ENCODE data around the gene R3HDM4. TPM values are rescaled to one million over a fixed set of nuclear protein-coding genes. Genes with fewer than 3 reads are reported as not detected.

Gene R3HDM4
- total RNA-seq, 2 donors from 2014 or later = 48.4 to 68.3 TPM

DNA sequence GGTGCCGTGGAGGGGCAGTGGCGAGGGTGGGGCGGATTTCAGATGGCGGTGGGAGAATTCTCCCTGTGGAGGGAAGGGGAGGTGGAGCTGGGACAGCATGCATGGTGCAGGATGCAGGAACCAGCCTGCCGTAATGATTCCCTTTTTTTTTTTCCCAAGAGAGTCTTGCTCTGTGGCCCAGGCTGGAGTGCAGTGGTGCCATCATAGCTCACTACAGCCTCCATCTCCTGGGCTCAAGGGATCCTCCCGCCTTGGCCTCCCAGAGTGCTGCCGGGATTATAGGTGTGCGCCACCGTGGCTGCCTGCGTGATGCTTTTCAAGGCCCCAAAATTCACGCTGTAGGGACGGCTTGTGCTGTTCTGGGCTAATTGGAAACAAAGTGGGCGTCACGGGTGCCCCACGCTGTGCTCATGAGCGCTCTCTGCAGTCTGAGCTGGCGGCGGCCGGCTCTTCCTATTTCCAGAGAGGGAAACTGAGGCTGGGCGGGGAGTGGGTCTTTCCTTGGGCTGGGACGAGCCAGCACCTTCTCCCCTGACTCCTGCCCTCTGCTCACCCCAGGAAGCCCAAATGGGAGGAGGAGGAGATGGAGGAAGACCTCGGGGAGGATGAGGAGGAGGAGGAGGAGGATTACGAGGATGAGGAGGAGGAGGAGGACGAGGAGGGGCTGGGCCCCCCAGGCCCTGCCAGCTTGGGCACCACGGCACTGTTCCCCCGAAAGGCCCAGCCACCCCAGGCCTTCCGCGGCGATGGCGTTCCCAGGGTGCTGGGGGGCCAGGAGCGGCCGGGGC is 19.0 kb upstream of the R3HDM4 start:
- peaks cover 3 to 8% of the 10 kb centered on the region in 2 donors for H3K4me1 Mint-ChIP-seq (ENCODE audit: low read depth in 2 of 2)
- H3K4me3 Mint-ChIP-seq = no peak overlapping the region
- no peak for DNase-seq (ENCODE audit: low spot score)
- H3K27me3 Mint-ChIP-seq = no peaks in the 10 kb centered on the region
- ATAC-seq = no peak
- peaks cover under 1% of the 10 kb centered on the region for H3K36me3 Mint-ChIP-seq
- no peaks in the 10 kb centered on the region for H3K9me3 Mint-ChIP-seq
- H3K27ac Mint-ChIP-seq = no peak overlapping the region

DNA sequence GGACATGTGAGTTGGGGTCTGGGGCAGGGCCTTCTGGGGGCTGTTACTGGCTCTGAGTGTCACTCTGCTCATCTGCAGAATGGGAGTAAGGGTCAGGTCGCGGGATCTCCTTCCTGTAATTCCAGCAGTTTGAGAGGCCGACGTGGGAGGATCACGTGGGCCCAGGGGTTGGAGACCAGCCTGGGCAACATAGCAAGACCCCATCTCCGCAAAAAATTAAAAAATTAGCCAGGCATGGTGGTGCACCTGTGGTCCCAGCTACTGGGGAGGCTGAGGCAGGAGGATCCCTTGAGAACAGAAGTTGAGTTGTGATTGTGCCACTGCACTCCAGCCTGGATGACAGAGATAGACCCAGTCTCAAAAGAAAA is 16.9 kb upstream of the R3HDM4 start:
- no peak for ATAC-seq
- H3K4me3 Mint-ChIP-seq = no peak overlapping the region
- no peaks in the 10 kb centered on the region for H3K9me3 Mint-ChIP-seq

GRCh38 chr19:929203-929890 is 16.3 kb upstream of the R3HDM4 start:
- H3K4me1 Mint-ChIP-seq (ENCODE audit: low read depth in 2 of 2) = peaks cover 0 to 5% of the 10 kb centered on the region in 2 donors
- ATAC-seq (no peak), DNase-seq (ENCODE audit: low spot score) (no peak)
- no peaks in the 10 kb centered on the region for H3K27me3 Mint-ChIP-seq
- H3K9me3 Mint-ChIP-seq = no peaks in the 10 kb centered on the region
- no peak overlapping the region for H3K4me3 Mint-ChIP-seq
- H3K36me3 Mint-ChIP-seq = no peaks in the 10 kb centered on the region
- no peak overlapping the region for H3K27ac Mint-ChIP-seq

More for the DNA sequence above, 16.9 kb upstream of the R3HDM4 start:
- Mint-ChIP-seq H3K36me3 (no peaks in the 10 kb centered on the region), H3K27ac (no peak overlapping the region), H3K4me1 (ENCODE audit: low read depth in 2 of 2) (peaks cover 0 to 5% of the 10 kb centered on the region in 2 donors), H3K27me3 (no peaks in the 10 kb centered on the region)
- DNase-seq (ENCODE audit: low spot score) = no peak

GRCh38 chr19:928471-929202 is 15.6 kb upstream of the R3HDM4 start:
- H3K36me3 Mint-ChIP-seq = no peaks in the 10 kb centered on the region
- H3K4me3 Mint-ChIP-seq = no peak overlapping the region
- H3K27me3 Mint-ChIP-seq = no peaks in the 10 kb centered on the region
- no peaks in the 10 kb centered on the region for H3K9me3 Mint-ChIP-seq
- no peak overlapping the region for H3K27ac Mint-ChIP-seq
- DNase-seq (ENCODE audit: low spot score) (no peak), ATAC-seq (no peak)
- peaks cover 0 to 5% of the 10 kb centered on the region in 2 donors for H3K4me1 Mint-ChIP-seq (ENCODE audit: low read depth in 2 of 2)

DNA sequence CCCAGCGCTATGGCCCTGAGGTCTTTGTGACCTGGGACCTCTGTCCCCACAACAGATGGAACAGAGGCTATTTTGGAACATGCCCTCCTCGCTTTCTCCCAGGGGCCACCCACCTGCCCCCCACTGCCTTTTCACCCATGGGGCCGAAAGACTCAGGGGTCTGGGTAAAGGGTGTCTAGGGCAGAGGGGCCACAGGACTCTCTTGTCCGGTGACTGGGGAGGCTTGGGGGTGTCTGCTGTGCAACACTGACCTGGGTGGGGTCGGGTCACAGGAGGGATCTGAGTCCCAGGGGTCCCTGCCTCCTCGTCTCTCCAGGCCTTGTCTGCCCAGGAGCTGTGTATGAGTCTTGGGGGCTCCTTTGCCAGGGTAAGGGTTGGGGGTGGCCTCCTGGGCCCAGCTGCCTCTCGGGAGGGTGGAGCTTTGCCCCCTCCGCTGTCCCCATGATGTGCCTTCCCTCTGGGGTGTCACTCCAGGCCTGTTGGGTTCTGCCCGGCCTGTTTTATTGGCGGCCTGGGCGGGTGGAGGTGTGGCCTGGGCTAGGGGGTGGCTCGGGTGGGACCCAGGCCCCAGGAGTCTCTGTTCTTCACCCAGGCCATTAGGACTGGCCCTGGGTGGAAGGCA is 14.9 kb upstream of the R3HDM4 start:
- Mint-ChIP-seq H3K27me3 (no peaks in the 10 kb centered on the region), H3K9me3 (no peaks in the 10 kb centered on the region), H3K27ac (no peak overlapping the region), H3K4me3 (peak overlapping the region; percentile 6), H3K36me3 (no peaks in the 10 kb centered on the region), H3K4me1 (ENCODE audit: low read depth in 2 of 2) (peaks cover 0 to 3% of the 10 kb centered on the region in 2 donors)
- DNase-seq (ENCODE audit: low spot score) = no peak
- no peak for ATAC-seq

DNA sequence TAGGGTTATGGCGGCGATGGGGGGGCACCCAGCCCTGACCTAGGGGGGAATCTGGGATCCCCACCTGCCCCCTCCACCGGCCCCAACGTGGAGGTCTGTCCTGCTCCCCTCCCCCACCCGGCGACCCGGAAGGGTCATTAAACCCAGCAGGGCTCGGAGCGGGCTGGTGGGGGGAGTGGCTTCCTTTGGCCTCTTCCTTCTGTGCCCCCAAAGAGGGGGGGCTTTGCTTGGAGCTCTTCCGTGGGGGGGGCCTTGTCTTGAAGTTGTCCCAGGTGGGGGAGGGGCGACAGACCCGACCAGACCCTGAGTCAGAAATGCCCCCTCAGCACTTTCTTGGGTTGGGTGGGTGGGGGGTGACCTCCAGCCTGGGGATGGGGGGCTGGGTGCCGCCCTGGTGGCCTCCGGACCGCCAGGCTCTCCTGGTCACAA is 14.3 kb upstream of the R3HDM4 start:
- Mint-ChIP-seq H3K27me3 (no peaks in the 10 kb centered on the region), H3K4me3 (peak overlapping the region; percentile 6), H3K9me3 (no peaks in the 10 kb centered on the region), H3K36me3 (no peaks in the 10 kb centered on the region), H3K4me1 (ENCODE audit: low read depth in 2 of 2) (no peaks in the 10 kb centered on the region), H3K27ac (no peak overlapping the region)
- ATAC-seq (no peak), DNase-seq (ENCODE audit: low spot score) (no peak)

GRCh38 chr19:926589-927350 is 13.8 kb upstream of the R3HDM4 start:
- peak overlapping the region; percentile 18 to 56 for H3K27ac Mint-ChIP-seq
- no peaks in the 10 kb centered on the region for H3K9me3 Mint-ChIP-seq
- H3K4me1 Mint-ChIP-seq (ENCODE audit: low read depth in 2 of 2) = peaks cover 3% of the 10 kb centered on the region in 2 donors
- ATAC-seq (peak in 1 of 2 donors; percentile 51), DNase-seq (ENCODE audit: low spot score) (peak; percentile 73)
- H3K4me3 Mint-ChIP-seq = peak overlapping the region; percentile 82
- no peaks in the 10 kb centered on the region for H3K27me3 Mint-ChIP-seq
- no peaks in the 10 kb centered on the region for H3K36me3 Mint-ChIP-seq

DNA sequence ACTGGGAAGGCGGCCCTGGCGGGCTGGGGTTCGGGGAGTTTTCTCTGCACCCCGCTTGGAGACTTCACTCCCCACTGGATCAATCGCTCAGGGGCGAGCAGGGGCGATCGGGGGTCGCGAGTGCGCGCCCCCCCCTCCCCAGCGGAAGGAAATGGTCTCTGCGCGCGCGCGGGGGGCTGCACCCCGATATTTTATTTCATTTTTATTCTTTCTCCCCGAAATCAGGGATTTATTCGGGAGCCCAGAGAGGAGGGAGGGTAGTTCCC is 13.2 kb upstream of the R3HDM4 start:
- no peak for ATAC-seq
- H3K27ac Mint-ChIP-seq = peak overlapping the region; percentile 18 to 56

GRCh38 chr19:925526-926322 is 12.7 kb upstream of the R3HDM4 start, which contains the start of gene ARID3A:
TSS of gene ARID3A (plus strand) at chr19:926035. CDS start at chr19:929529, 3,494 bp downstream.
- peak; percentile 83 to 85 for ATAC-seq
- H3K27ac Mint-ChIP-seq = peak within 1 kb of the TSS; percentile 46 to 56
- H3K4me1 Mint-ChIP-seq (ENCODE audit: low read depth in 2 of 2) = peaks cover 9% of the 10 kb centered on the region in 2 donors
- peak; percentile 83 for DNase-seq (ENCODE audit: low spot score)
- H3K27me3 Mint-ChIP-seq = no peaks in the 10 kb centered on the region
- H3K36me3 Mint-ChIP-seq = no peaks in the 10 kb centered on the region
- peak within 1 kb of the TSS; percentile 82 for H3K4me3 Mint-ChIP-seq
- no peaks in the 10 kb centered on the region for H3K9me3 Mint-ChIP-seq

More for the DNA sequence above, 13.2 kb upstream of the R3HDM4 start:
- Mint-ChIP-seq H3K4me3 (peak overlapping the region; percentile 82), H3K4me1 (ENCODE audit: low read depth in 2 of 2) (peaks cover 6 to 7% of the 10 kb centered on the region in 2 donors), H3K9me3 (no peaks in the 10 kb centered on the region), H3K27me3 (no peaks in the 10 kb centered on the region), H3K36me3 (no peaks in the 10 kb centered on the region)
- no peak for DNase-seq (ENCODE audit: low spot score)

GRCh38 chr19:925087-925525 is 12.1 kb upstream of the R3HDM4 start:
- Mint-ChIP-seq H3K27ac (peak overlapping the region; percentile 46 to 56), H3K36me3 (no peaks in the 10 kb centered on the region), H3K9me3 (no peaks in the 10 kb centered on the region), H3K4me3 (peak overlapping the region; percentile 75), H3K4me1 (ENCODE audit: low read depth in 2 of 2) (peaks cover 9 to 10% of the 10 kb centered on the region in 2 donors), H3K27me3 (no peaks in the 10 kb centered on the region)
- DNase-seq (ENCODE audit: low spot score) (peak; percentile 81), ATAC-seq (peak; percentile 78 to 80)

DNA sequence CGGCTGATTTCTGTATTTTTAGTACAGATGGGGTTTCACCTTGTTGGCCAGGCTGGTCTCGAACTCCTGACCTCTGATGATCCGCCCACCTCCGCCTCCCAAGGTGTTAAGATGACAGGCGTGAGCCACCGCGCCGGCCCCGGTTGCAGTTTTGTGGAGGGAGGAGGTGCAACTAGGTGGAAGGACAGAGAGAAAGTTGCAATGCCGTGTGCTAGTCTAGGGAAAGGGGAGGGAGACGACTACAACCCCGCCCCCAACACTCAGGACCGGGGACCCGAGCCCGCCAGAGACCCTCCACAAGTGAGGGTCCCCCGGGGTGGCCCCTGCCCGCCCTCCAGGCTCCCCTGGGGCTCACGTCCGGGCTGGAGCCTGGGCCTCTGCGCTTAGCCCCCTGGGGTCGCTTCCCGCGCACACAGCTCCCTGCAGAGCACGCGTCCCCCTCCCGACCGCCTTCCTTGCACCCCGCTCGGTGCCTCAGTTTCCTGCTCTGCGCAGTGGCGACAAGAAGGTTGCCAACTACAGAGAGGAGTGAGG is 11.6 kb upstream of the R3HDM4 start:
- Mint-ChIP-seq H3K9me3 (no peaks in the 10 kb centered on the region), H3K4me3 (peak overlapping the region; percentile 75), H3K4me1 (ENCODE audit: low read depth in 2 of 2) (peaks cover 9 to 10% of the 10 kb centered on the region in 2 donors), H3K27me3 (no peaks in the 10 kb centered on the region), H3K36me3 (no peaks in the 10 kb centered on the region), H3K27ac (peak overlapping the region; percentile 46 to 56)
- no peak for DNase-seq (ENCODE audit: low spot score)
- ATAC-seq = peak in 1 of 2 donors; percentile 2

All from natural killer cell treated with Interleukin-12 subunit alpha and Interleukin-12 subunit beta and Interleukin-15 and Interleukin-18, amount 100 ng/mL, for 72 hours (primary cell).